Adrenal gland (tissue), 19 donors: Measurements from ENCODE around the gene EZH2. TPM values are rescaled to one million over a fixed set of nuclear protein-coding genes. Genes with fewer than 3 reads are reported as not detected.

Source experiments
- DNase-seq, 7 donors: peaks; one replicate each; pipeline ENCODE4 v3.0.0-alpha.2; 2019 to 2020
- H3K27ac ChIP-seq, 5 donors: fragments of 200-600 bp; sonication (generic) in 4 of 5; 1 replicate in 3 of 5; 2 replicates in 2 of 5; pipeline versions ENCODE4 v1.5.1 to v1.8.0; 2016 to 2020; ENCODE audit warnings: mild to moderate bottlenecking in 1 of 5
- H3K27me3 ChIP-seq: fragments of 200-600 bp; 2 replicates; pipeline ENCODE4 v1.8.0; 2021
- H3K36me3 ChIP-seq, 2 donors: fragments of 200-600 bp; replicated peaks in 1 of 2; 1 replicate in 1 of 2; 2 replicates in 1 of 2; pipeline versions ENCODE4 v1.5.1 to v1.8.0; 2018 to 2022
- H3K4me1 ChIP-seq, 2 donors: fragments of 200-600 bp; replicated peaks in 1 of 2; 1 replicate in 1 of 2; 2 replicates in 1 of 2; pipeline versions ENCODE4 v1.5.1 to v1.8.0; 2018 to 2021
- H3K4me3 ChIP-seq, 4 donors: fragments of 200-600 bp; sonication (generic) in 3 of 4; one replicate each; pipeline ENCODE4 v1.5.1; 2016 to 2018
- H3K9me3 ChIP-seq, 3 donors: fragments of 200-600 bp; sonication (generic) in 1 of 3; replicated peaks in 1 of 3; 1 replicate in 2 of 3; 2 replicates in 1 of 3; pipeline versions ENCODE4 v1.5.1 to v1.8.0; 2016 to 2021
- CTCF ChIP-seq, 6 experiments: fragments of 450-650 bp in 4 of 6; fragments of 200-600 bp in 2 of 6; sonication (generic) in 1 of 6; IDR thresholded peaks; 1 replicate in 5 of 6; 2 replicates in 1 of 6; pipeline versions ENCODE4 v1.5.1 to v1.8.0; 2016 to 2021; ENCODE audit warnings: antibody characterized with exemption in 6 of 6, mild to moderate bottlenecking in 2 of 6, moderate library complexity in 1 of 6
- POLR2A ChIP-seq, 2 donors: fragments of 450-650 bp; IDR thresholded peaks; one replicate each; pipeline ENCODE4 v1.6.1; 2017; ENCODE audit warnings: antibody characterized with exemption in 2 of 2, mild to moderate bottlenecking in 2 of 2, moderate library complexity in 1 of 2
- WGBS, 4 donors: extraction: QIAGEN DNeasy Blood & Tissue Kit in 2 of 4; methylation state at CpG; one replicate each; pipeline versions ENCODE4 v1.1.5 to v1.1.7; 2013 to 2017; 5-methylcytosine and 5-hydroxymethylcytosine counted together
- intact Hi-C, 2 donors: fragments of 100-400 bp; cut with DNase I; formaldehyde crosslinking; loops; one replicate each; pipeline versions ENCODE4 v1.14.1 to v1.15.0; 2022 to 2023
- long read RNA-seq, 10 donors: library from polyadenylated mRNA in 3 of 10; unstranded in 2 of 10; stranded (forward) in 1 of 10; transcript quantifications; one replicate each; pipeline ENCODE4 v2.0.0 and lab custom pipeline, GENCODE V29; 2021 to 2026
- polyA plus RNA-seq, 3 donors: library from polyadenylated mRNA; stranded (reverse); fragments of 200-250 nt in 2 of 3; fragments of 350-450 nt in 1 of 3; fragmentation: Illumina TruSeq in 1 of 3; extraction: RNeasy Lipid Tissue Mini Kit (QIAGEN cat#74804) in 1 of 3; gene quantifications; one replicate each; pipeline ENCODE4 v1.2.3, GENCODE V29; 2013 to 2014
- total RNA-seq, 9 donors: library from RNA; depleted of rRNA in 4 of 9; stranded (reverse); fragments of >200 nt in 4 of 9; fragments of 120-200 nt in 1 of 9; fragmentation: NEBNext Ultra II Directional in 1 of 9; extraction: Animal tissue kit (Norgen Biotek cat#: 25700) in 1 of 9; gene quantifications; one replicate each; pipeline versions ENCODE4 v1.1.0 to v1.2.4, GENCODE V29; 2013 to 2023
- donor health status: healthy with polysubstance abuse.
- donor health status: Bipolar disorder and iron deficiency.
- donor health status: DM: yes; HTN: yes; CAD: no.
- donor health status: DM: no; HTN: no; CAD: no.
- donor health status: DM: no; HTN: no; CAD: no.
- donor health status: DM: yes; HTN: yes; CAD: no.

The EZH2 gene
- 10 to 100 TPM in 1 of 9 donors, 1 to 10 TPM in 7, under 1 TPM in 1; 0.61 to 11.6 (median 2.3) TPM for total RNA-seq
- 1 to 10 TPM; 2.3 to 5.4 (median 3.1) TPM for polyA plus RNA-seq
- long read RNA-seq, donor 1, partial matches to known transcripts, result 0 of 1 reads
- long read RNA-seq, donor 1, other reads (novel, unspliced or antisense), result 0 of 1 reads
- long read RNA-seq, donor 2, result 0 reads
- long read RNA-seq, donor 3, result 0 reads
- long read RNA-seq, donor 4, result 0 reads
- long read RNA-seq, donor 5, partial matches to known transcripts, result 0 of 5 reads
- long read RNA-seq, donor 5, other reads (novel, unspliced or antisense), result 3 of 5 reads
- long read RNA-seq, donor 6, partial matches to known transcripts, result 0 of 2 reads
- long read RNA-seq, donor 6, other reads (novel, unspliced or antisense), result 2 of 2 reads
- long read RNA-seq, donor 7, result 0 reads
- long read RNA-seq, donor 8, partial matches to known transcripts, result 5 of 7 reads
- long read RNA-seq, donor 8, other reads (novel, unspliced or antisense), result 0 of 7 reads
- long read RNA-seq, donor 9, partial matches to known transcripts, result 0 of 1 reads
- long read RNA-seq, donor 9, other reads (novel, unspliced or antisense), result 0 of 1 reads
- long read RNA-seq, donor 10, result 0 reads

- Histone ChIP-seq H3K36me3 (no peaks in the 10 kb centered on the region), H3K9me3 (no peaks in the 10 kb centered on the region), H3K27me3 (no peaks in the 10 kb centered on the region), H3K4me3 (peak within 1 kb of the TSS; percentile 45 to 95 (median 82)), H3K4me1 (no peaks in the 10 kb centered on the region), H3K27ac (peak within 1 kb of the TSS; percentile 81 to 95 (median 87))
- TF ChIP-seq CTCF (IDR thresholded peaks at IDR 0.05) (peak in 1 of 6 experiments; percentile 2), POLR2A (IDR thresholded peaks at IDR 0.05) (no peak)
- no peak for DNase-seq
- intact Hi-C loops, result loop anchor here in 1 of 2 donors (5.0 kb wide), 1 partner anchor 58 kb away; no protein-coding TSS in a partner anchor
- 0 to 1% (median 0%) methylated on average over 16 to 50 of the region's 50 CpGs; no CpG with 5 or more reads in 1 of the 4 donors for WGBS, 4 donors
Observed at GRCh38 chr7:148884049-148884298, at the start of gene EZH2. Gene EZH2 (minus strand): TSS chr7:148884291. CDS start chr7:148847298, 36,993 bp downstream.

- no peak overlapping the region for H3K4me3 ChIP-seq
- DNase-seq, result no peak
- TF ChIP-seq POLR2A (IDR thresholded peaks at IDR 0.05) (no peak), CTCF (IDR thresholded peaks at IDR 0.05) (no peak)
- H3K4me1 ChIP-seq, result no peaks in the 10 kb centered on the region
- H3K27ac ChIP-seq, result no peak overlapping the region
- no peaks in the 10 kb centered on the region for H3K9me3 ChIP-seq
- H3K27me3 ChIP-seq, result no peaks in the 10 kb centered on the region
- WGBS, 4 donors, result 82 to 94% (median 91%) methylated on average over 5 of the region's 5 CpGs
- no peaks in the 10 kb centered on the region for H3K36me3 ChIP-seq
- intact Hi-C loops, result no loop called here
Observed at GRCh38 chr7:148931470-148931869, 47.4 kb upstream of the EZH2 start.

- Histone ChIP-seq H3K4me3 (no peak overlapping the region), H3K36me3 (no peaks in the 10 kb centered on the region), H3K4me1 (no peaks in the 10 kb centered on the region), H3K27ac (no peak overlapping the region), H3K27me3 (no peaks in the 10 kb centered on the region), H3K9me3 (no peaks in the 10 kb centered on the region)
- no peak for DNase-seq
- intact Hi-C loops, result no loop called here
- 85 to 92% (median 87%) methylated on average over 10 of the region's 10 CpGs for WGBS, 4 donors
- no peak for TF ChIP-seq POLR2A (IDR thresholded peaks at IDR 0.05)
- no peak for TF ChIP-seq CTCF (IDR thresholded peaks at IDR 0.05)
Observed at GRCh38 chr7:148930335-148930734, 46.2 kb upstream of the EZH2 start.

- TF ChIP-seq POLR2A (IDR thresholded peaks at IDR 0.05) (no peak), CTCF (IDR thresholded peaks at IDR 0.05) (no peak)
- DNase-seq, result peak in 1 of 7 donors; percentile 27
- intact Hi-C loops, result no loop called here
- H3K27me3 ChIP-seq, result no peaks in the 10 kb centered on the region
- no peak overlapping the region for H3K27ac ChIP-seq
- no peaks in the 10 kb centered on the region for H3K36me3 ChIP-seq
- H3K4me3 ChIP-seq, result no peak overlapping the region
- 74 to 85% (median 78%) methylated on average over 5 to 6 of the region's 6 CpGs for WGBS, 4 donors
- H3K9me3 ChIP-seq, result no peaks in the 10 kb centered on the region
- no peaks in the 10 kb centered on the region for H3K4me1 ChIP-seq
Observed at GRCh38 chr7:148929176-148929575, 45.1 kb upstream of the EZH2 start.
